ENCODE measurements around the gene CENPO.

The CENPO gene

DNA sequence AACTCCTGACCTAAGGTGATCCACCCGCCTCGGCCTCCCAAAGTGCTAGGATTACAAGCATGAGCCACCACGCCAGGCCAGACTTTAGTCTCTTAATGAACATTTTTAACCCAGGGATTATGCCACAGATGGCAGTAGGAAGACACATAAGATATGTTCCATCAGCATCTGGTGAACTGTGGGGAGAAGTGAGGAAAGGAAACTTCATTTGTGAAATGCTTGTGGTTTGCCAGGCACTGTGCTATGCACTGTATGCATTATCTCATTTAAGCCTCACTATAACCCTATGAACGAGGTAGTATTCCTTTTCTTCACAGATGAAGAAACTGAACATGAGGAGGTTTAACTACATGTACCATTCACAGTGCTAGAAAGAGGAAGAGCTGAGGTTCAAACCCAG is 29.4 kb upstream of the CENPO start:
- no peak for DNase-seq
- H3K9me3 ChIP-seq (ENCODE audit: severe bottlenecking): no peaks in the 10 kb centered on the region
- TF ChIP-seq, protein P1, sequence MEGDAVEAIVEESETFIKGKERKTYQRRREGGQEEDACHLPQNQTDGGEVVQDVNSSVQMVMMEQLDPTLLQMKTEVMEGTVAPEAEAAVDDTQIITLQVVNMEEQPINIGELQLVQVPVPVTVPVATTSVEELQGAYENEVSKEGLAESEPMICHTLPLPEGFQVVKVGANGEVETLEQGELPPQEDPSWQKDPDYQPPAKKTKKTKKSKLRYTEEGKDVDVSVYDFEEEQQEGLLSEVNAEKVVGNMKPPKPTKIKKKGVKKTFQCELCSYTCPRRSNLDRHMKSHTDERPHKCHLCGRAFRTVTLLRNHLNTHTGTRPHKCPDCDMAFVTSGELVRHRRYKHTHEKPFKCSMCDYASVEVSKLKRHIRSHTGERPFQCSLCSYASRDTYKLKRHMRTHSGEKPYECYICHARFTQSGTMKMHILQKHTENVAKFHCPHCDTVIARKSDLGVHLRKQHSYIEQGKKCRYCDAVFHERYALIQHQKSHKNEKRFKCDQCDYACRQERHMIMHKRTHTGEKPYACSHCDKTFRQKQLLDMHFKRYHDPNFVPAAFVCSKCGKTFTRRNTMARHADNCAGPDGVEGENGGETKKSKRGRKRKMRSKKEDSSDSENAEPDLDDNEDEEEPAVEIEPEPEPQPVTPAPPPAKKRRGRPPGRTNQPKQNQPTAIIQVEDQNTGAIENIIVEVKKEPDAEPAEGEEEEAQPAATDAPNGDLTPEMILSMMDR (IDR thresholded peaks at IDR 0.05; ENCODE audit: low read depth, low read length): no peak
- H3K27me3 ChIP-seq (ENCODE audit: insufficient read depth, low read depth, severe bottlenecking): no peaks in the 10 kb centered on the region
- peaks cover 19% of the 10 kb centered on the region for H3K36me3 ChIP-seq
- no peak overlapping the region for H3K4me3 ChIP-seq (ENCODE audit: low read depth, low read length)
- no peak overlapping the region for H3K27ac ChIP-seq

DNA sequence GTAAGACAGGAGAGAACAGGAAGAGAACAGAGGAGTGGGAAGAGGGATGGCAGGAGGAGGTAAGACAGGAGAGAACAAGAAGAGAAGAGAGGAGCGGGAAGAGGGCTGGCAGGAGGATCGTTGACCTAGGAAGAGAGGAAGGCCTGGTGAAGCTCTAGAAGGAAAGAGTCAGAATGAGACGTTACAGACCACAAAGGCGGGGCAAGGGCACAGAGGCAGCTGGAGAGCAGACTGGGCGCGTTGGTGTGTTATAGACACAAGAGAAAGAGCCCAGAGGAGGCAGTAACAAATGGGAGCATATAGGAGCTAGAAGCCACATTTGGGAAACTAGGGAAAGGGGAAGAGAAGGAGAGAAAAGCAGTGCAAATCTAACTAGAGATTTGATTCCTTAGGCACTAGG is 26.6 kb upstream of the CENPO start:
- TF ChIP-seq, protein P1 (IDR thresholded peaks at IDR 0.05; ENCODE audit: low read depth, low read length): no peak
- Histone ChIP-seq H3K9me3 (ENCODE audit: severe bottlenecking) (no peaks in the 10 kb centered on the region), H3K4me3 (ENCODE audit: low read depth, low read length) (no peak overlapping the region), H3K27ac (no peak overlapping the region), H3K36me3 (peaks cover 22% of the 10 kb centered on the region), H3K27me3 (ENCODE audit: insufficient read depth, low read depth, severe bottlenecking) (no peaks in the 10 kb centered on the region)
- DNase-seq: no peak

DNA sequence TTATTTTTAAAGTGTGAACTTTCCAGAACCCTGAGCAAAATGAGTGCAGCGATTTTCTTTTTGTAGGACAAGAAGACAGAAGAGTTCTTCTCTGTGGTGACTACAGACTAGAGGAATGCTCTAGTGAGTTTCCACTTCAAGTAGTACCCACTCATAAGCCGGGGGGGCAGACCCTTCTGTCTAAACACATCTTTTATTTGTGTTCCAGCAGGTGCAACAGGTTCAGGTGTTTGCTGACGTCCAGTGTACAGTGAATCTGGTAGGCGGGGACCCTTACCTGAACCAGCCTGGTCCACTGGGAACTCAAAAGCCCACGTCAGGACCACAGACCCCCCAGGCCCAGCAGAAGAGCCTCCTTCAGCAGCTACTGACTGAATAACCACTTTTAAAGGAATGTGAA is 25.2 kb upstream of the CENPO start:
- TF ChIP-seq, protein P1 (IDR thresholded peaks at IDR 0.05; ENCODE audit: low read depth, low read length): no peak
- H3K9me3 ChIP-seq (ENCODE audit: severe bottlenecking): no peaks in the 10 kb centered on the region
- H3K27ac ChIP-seq: no peak overlapping the region
- peaks cover 22% of the 10 kb centered on the region for H3K36me3 ChIP-seq
- DNase-seq: no peak
- H3K27me3 ChIP-seq (ENCODE audit: insufficient read depth, low read depth, severe bottlenecking): no peaks in the 10 kb centered on the region
- H3K4me3 ChIP-seq (ENCODE audit: low read depth, low read length): no peak overlapping the region

DNA sequence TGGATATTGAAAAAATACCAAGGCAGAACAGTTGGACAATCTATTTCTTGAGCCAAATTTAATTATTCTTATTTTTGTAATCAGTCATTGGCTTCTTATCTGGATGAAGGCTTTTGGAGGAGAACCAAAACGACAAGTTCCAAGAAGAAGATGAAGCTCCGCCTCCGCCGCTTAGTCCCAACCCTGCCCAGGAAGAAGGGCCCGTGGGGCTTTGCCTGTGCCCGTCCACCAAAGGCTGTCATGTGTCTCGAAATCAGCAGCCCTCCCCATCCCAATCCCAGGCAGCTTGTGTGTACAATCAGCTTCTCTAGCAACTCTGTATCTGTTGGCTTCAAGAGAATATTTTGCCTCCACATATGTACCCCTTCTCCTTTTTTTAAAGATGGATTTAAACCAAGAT is 24.6 kb upstream of the CENPO start:
- Histone ChIP-seq H3K27ac (no peak overlapping the region), H3K4me3 (ENCODE audit: low read depth, low read length) (no peak overlapping the region), H3K36me3 (peaks cover 22% of the 10 kb centered on the region), H3K27me3 (ENCODE audit: insufficient read depth, low read depth, severe bottlenecking) (no peaks in the 10 kb centered on the region), H3K9me3 (ENCODE audit: severe bottlenecking) (no peaks in the 10 kb centered on the region)
- DNase-seq: no peak
- TF ChIP-seq, protein P1 (IDR thresholded peaks at IDR 0.05; ENCODE audit: low read depth, low read length): no peak

DNA sequence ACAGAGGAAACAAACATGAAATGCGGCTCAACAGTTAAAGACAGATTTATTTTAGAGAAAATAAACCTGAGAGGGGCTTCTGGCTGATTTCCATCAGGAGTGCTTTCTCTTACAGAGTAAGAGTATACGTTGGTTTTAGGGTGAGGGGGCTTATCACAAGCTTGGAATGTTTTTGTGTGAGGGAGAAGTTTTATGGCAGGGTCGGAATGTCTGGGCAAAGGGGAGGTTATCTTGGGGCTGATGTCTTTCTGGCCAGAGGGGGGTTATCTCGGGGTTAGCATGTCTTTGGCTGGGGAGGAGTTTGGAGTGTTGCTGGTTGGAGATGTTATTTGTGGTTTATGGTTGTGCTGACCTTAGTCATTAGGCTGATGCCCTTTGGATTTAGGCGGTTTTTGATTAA is 22.2 kb upstream of the CENPO start:
- H3K4me3 ChIP-seq (ENCODE audit: low read depth, low read length): no peak overlapping the region
- no peak overlapping the region for H3K27ac ChIP-seq
- H3K27me3 ChIP-seq (ENCODE audit: insufficient read depth, low read depth, severe bottlenecking): no peaks in the 10 kb centered on the region
- H3K9me3 ChIP-seq (ENCODE audit: severe bottlenecking): no peaks in the 10 kb centered on the region
- H3K36me3 ChIP-seq: peaks cover 13% of the 10 kb centered on the region
- no peak for DNase-seq
- TF ChIP-seq, protein P1 (IDR thresholded peaks at IDR 0.05; ENCODE audit: low read depth, low read length): no peak

DNA sequence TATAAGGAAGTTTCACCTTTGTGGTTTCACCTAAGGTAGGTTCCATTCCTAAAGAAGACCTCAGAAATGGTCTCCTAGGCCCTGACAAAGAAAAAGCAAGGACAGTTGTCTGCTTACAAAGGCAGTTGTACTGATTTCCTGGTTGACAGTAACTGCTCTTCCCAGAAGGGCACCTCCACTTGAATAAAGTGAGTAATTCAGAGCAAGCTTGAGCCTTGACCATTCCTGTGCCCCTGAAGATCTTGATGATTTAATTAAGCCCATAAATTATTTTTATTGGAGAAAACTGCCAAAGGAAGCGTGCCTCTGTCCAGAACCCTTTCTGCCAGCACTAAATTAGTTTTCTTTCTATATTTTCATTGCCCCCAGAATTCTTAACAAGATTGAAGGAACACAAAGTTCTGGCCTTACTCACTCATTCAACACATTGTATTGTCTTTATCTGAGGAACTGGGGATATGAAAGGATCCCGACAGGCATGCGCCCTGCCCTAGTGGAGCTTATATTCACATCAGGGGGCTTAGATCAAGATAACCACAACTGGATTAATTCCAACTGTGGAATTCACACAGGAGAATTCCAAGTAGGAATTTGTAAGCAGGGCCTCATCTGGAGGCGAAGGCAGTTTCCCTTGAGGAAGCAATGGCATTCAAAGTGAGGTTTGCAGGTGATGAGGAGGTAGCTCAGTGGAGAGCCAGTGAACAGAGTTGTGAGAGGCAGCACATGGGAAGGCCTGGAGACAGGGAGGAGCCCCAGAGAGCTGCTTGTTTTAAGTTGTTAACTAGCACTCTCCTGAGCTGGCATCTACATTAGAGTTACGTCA is 21.2 kb upstream of the CENPO start:
- peaks cover 13% of the 10 kb centered on the region for H3K36me3 ChIP-seq
- no peaks in the 10 kb centered on the region for H3K27me3 ChIP-seq (ENCODE audit: insufficient read depth, low read depth, severe bottlenecking)
- no peaks in the 10 kb centered on the region for H3K9me3 ChIP-seq (ENCODE audit: severe bottlenecking)
- no peak overlapping the region for H3K4me3 ChIP-seq (ENCODE audit: low read depth, low read length)
- no peak for DNase-seq
- TF ChIP-seq, protein P1 (IDR thresholded peaks at IDR 0.05; ENCODE audit: low read depth, low read length): no peak
- H3K27ac ChIP-seq: no peak overlapping the region

All from WERI-Rb-1 (cell line).